COR-L47 (cell line): ENCODE measurements around the gene ANKS1B.

ENCODE experiments used
- DNase-seq: peaks from one replicate; lab custom pipeline; 2025; lab: John Stamatoyannopoulos, UW

ANKS1B gene

GRCh38 chr12:99960311-99960710, 24.4 kb downstream of the ANKS1B start:
- DNase-seq, result peak; percentile 5

- DNase-seq, result peak; percentile 56
Measured at GRCh38 chr12:99959549-99960170, 25.1 kb downstream of the ANKS1B start.

GRCh38 chr12:99957866-99958466, 26.8 kb downstream of the ANKS1B start:
- no peak for DNase-seq

- no peak for DNase-seq
Measured at GRCh38 chr12:99954724-99955123, 30.0 kb downstream of the ANKS1B start.

GRCh38 chr12:99948370-99948769, 36.4 kb downstream of the ANKS1B start:
- no peak for DNase-seq

- DNase-seq, result no peak
Measured at GRCh38 chr12:99946131-99946530, 38.6 kb downstream of the ANKS1B start.

GRCh38 chr12:99935608-99936007, 49.1 kb downstream of the ANKS1B start:
- no peak for DNase-seq

GRCh38 chr12:99926511-99927169, 58.1 kb downstream of the ANKS1B start:
- DNase-seq, result no peak

- DNase-seq, result no peak
Measured at GRCh38 chr12:99920353-99920960, 64.3 kb downstream of the ANKS1B start.

- no peak for DNase-seq
Measured at GRCh38 chr12:99917711-99918402, 66.9 kb downstream of the ANKS1B start.

GRCh38 chr12:99916555-99916954, 68.2 kb downstream of the ANKS1B start:
- no peak for DNase-seq

GRCh38 chr12:99915251-99916082, 69.3 kb downstream of the ANKS1B start:
- DNase-seq, result no peak

GRCh38 chr12:99914206-99914605, 70.5 kb downstream of the ANKS1B start:
- DNase-seq, result no peak

GRCh38 chr12:99911967-99912366, 72.8 kb downstream of the ANKS1B start:
- DNase-seq, result no peak

- no peak for DNase-seq
Measured at GRCh38 chr12:99911081-99911480, 73.7 kb downstream of the ANKS1B start.

- no peak for DNase-seq
Measured at GRCh38 chr12:99910342-99910741, 74.4 kb downstream of the ANKS1B start.

- DNase-seq, result no peak
Measured at GRCh38 chr12:99906786-99907579, 77.8 kb downstream of the ANKS1B start.

GRCh38 chr12:99901181-99901580, 83.6 kb downstream of the ANKS1B start:
- DNase-seq, result no peak

GRCh38 chr12:99898645-99899044, 86.1 kb downstream of the ANKS1B start:
- no peak for DNase-seq

GRCh38 chr12:99879439-99879838, 105.3 kb downstream of the ANKS1B start:
- no peak for DNase-seq

GRCh38 chr12:99875081-99875480, 109.7 kb downstream of the ANKS1B start:
- DNase-seq, result no peak
